ENCODE results near the gene OR52N5. TPM values are rescaled to one million over a fixed set of nuclear protein-coding genes. Genes with fewer than 3 reads are reported as not detected.
A peak's percentile ranks its signal among the peaks of the same experiment; 100 is the strongest.

OR52N5 gene
- not detected for polyA plus RNA-seq (ENCODE audit: insufficient read length in 4 of 4)

DNA sequence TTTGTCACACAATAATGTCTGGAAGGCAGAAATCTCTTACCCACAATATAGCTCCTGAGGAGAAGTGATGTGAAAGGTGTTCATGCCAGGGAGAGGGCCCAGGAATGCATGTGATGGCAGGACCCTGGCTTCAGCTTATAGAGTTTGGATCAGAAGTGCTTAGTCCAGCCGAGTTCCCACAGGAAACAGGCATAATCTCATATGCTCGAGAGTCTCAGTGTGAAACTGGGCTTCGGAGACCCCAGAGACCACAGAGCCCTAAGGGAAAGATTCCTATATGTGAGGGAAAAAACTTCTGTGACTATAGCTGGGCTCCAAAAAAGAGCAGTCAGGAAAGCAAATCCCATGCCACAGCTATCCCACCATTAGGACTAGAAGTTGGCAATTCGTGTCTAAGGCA is at the start of gene OR52N5:
TSS of gene OR52N5 (minus strand) at position 101 of the 400 bp plus-strand sequence. CDS start 4,721 bp downstream, outside the sequence.
- no peak for DNase-seq (ENCODE audit: low read depth in 4 of 4, low spot score in 2 of 4)

DNA sequence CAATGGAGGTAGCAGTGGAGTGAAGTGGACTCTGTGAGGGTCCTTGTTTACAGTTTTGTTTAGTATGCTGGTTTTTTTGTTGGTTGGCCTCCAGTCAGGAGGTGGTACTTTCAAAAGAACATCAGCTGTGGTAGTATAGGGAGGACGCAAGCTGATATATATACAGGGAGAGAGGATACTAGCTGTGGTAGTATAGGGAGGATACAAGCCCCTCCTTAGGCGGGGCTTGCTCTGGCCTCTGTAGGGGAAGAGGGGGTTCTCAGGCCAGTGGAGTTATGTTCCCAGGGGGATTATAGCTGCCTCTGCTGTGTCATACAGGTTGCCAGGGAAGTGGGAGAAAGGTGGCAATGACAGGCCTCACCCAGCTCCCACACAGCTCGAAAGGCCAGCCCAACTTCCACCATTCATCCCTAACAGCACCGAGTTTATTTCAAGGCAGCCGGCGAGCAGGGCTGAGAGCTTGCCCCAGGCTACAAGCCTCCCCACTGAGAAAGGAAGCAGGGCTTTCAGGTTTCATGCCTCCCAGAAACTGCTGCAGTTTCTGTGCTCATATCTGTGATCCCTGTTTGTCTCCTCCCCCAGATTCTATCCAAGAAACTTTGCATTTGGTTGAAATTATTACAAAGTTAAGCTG is 48.2 kb upstream of the OR52N5 start:
- no peak for DNase-seq (ENCODE audit: low read depth in 4 of 4, low spot score in 2 of 4)

GRCh38 chr11:5818245-5818886 is 35.2 kb upstream of the OR52N5 start:
- no peak for DNase-seq (ENCODE audit: low read depth in 4 of 4, low spot score in 2 of 4)

DNA sequence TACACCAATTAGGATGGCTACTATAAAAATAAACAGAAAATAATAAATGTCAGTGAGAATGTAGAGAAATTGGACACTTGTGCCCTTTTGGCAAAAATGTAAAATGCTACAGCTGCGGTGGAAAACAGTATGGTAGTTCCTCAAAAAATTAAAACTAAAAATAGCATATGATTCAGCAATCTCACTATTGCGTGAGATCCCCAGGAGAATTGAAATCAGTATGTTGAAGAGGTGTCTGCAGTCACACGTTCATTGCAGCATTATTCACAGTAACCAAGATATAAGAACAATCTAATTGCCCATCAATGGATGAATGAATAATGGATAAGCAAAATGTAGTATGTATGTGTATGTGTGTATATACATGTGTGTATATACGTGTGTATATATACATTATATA is 32.4 kb upstream of the OR52N5 start:
- no peak for DNase-seq (ENCODE audit: low read depth in 4 of 4, low spot score in 2 of 4)

DNA sequence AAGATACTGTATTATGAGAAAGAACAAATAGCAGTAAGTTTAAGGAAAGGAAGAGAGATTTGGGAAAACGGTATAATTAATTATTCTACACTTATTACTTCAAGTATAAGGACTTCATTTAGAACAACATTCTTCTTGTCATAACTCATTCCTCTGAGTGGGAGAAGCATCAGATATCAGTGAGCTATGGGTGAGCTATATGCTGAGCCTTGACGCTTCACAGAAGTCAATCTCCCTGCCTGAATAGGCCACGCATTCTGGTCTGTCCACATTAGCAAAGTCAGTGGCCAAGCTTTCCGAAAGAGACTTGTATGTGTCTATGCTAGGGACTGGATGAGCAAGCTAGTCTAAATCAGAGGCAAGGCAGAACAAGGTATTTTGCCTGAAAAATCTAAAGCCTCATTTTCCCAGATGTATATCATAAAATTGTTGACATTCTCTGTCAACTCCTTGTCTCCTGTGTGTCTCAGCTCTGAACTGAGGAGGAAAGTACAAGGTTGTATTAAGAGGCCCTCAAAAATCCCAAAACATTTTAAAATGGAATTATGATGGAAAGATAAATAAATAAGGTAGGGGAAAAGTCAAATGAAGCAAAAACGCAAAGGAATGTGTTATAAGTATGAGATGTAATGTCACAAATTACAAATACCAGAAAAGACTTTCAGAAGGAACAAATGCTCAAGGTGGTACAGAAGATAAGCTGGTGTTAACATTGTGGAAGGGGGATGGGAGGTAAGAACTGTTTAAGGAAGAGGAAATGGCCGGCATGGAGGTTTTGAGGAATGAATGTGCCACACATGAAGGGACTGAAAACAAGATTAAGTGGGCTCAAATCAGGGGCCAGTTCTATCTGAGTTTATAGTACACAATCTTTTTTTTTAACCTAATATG is 27.0 kb upstream of the OR52N5 start:
- no peak for DNase-seq (ENCODE audit: low read depth in 4 of 4, low spot score in 2 of 4)

GRCh38 chr11:5809122-5809519 is 26.0 kb upstream of the OR52N5 start:
- DNase-seq (ENCODE audit: low read depth in 4 of 4, low spot score in 2 of 4), result no peak

DNA sequence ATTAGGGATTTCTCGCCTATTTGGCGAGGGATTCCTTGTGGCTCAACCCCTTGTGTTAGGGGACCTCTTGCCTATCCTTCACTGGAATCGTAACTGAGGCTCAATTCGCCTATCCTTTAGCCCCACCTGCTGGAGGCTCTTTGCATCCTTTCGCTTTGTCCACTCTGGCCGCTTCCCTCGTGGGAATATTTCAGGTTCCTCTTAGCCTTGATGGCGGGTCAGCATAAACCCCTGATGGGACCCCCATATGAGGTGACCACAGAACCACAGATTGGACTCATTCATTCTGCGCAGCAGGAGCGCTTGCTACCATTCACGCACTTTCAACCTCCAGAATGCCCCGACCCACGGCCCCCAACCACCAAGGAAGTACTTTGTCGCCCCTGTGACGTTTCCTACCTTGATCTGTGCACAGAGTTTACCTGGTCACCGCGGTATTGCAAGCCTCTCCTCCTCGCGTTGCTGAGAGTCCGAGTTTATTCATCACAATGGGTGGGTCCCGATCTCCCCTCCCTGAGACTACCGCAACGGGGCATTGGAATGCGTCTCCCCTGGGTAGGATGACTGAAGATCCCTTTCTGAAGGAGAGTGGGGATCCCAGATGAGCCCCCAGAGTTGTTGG is 25.5 kb upstream of the OR52N5 start, which contains the start of gene OR52N2:
TSS of gene OR52N2 (plus strand) at position 425 of the 622 bp plus-strand sequence. CDS start 11,412 bp downstream, outside the sequence.
- DNase-seq (ENCODE audit: low read depth in 4 of 4, low spot score in 2 of 4), result peak; percentile 50 to 76 (median 58)

DNA sequence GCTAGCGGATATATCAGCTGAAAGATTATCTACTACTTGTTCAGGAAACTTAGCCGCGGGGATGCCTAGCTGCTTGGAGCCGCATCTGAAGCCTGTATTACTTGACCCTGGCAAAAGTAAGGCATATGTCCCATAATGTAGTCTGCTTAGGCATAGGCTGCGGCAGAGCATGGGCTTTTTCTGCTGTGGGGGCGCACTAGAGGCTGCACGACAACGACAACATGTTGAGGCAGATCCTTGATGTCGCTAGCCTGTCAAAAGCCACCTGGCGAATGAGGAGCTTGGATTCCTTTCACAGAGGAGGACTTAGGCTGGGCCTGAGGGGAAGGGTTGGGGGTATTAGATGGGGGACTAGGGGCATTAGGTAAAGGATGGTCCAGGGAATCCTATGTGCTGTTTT is 24.4 kb upstream of the OR52N5 start:
- DNase-seq (ENCODE audit: low read depth in 4 of 4, low spot score in 2 of 4), result no peak

DNA sequence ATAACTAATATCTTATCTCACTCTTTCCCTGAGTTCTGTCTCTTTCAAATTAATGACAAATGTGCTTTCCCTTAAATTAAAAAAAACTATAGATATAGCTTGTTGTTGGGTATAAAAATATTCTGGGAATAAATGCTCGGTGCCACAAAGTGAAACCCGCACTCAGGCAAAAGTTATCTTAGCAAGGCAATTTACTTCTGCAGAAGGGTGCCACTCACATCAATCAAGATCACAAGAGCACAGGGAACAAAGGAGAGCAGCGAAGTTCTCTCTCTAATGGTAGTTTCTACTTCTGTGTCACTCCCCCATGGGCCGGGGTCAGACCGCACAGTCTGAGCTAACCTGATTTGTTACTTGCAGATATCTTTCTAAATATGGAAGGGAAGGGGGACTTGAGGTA is 20.8 kb upstream of the OR52N5 start:
- DNase-seq (ENCODE audit: low read depth in 4 of 4, low spot score in 2 of 4), result no peak

DNA sequence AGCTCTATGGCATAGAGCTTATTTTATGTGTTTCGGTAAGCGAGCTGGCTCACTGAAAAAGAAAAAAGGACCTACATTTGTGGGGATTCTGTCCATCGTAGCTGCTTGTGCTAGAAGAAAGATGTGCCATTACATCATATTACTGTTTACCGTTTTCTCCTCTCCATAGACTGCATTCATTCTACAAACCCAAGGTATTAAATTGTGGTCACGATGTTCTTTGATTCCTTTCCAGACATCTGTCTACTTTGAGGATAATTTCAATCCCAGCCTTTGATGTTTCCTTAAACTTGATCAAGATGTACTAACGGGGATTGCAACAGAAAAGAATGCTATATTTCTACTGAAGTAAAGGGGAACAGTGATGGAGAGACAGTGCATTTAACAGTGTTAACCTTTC is 13.4 kb upstream of the OR52N5 start:
- no peak for DNase-seq (ENCODE audit: low read depth in 4 of 4, low spot score in 2 of 4)

GRCh38 chr11:5791165-5791564 is 8.0 kb upstream of the OR52N5 start, which contains the start of gene OR52N1:
Gene OR52N1, minus strand, starts transcription at chr11:5791265. Its CDS starts 2,449 bp downstream, at chr11:5788816.
- no peak for DNase-seq (ENCODE audit: low read depth in 4 of 4, low spot score in 2 of 4)

- DNase-seq (ENCODE audit: low read depth in 4 of 4, low spot score in 2 of 4), result no peak
Observed at GRCh38 chr11:5767056-5767455, 16.1 kb downstream of the OR52N5 start.

- no peak for DNase-seq (ENCODE audit: low read depth in 4 of 4, low spot score in 2 of 4)
Observed at GRCh38 chr11:5753943-5754342, 29.2 kb downstream of the OR52N5 start, which contains the start of gene OR52N4. Gene OR52N4, plus strand, starts transcription at chr11:5754243. Its CDS starts 498 bp downstream, at chr11:5754741.

DNA sequence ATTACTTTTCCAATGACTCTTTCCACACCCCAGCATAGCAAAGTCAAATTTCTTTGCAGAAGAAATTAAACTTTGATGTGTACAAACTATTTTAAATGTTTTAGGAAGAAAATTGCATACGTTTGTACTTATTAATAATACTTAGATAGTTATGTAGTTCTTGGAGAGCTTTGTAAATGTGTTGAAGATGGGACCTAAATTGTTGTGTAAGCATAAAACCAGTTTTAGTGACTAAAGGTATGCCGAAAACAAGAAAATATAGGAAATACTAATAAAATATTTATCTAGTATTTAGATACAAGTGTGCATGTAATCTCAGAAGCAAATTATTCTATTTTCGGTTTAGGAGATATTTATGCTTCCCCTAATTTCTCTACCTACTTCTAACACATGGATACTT is 33.3 kb downstream of the OR52N5 start:
- no peak for DNase-seq (ENCODE audit: low read depth in 4 of 4, low spot score in 2 of 4)

DNA sequence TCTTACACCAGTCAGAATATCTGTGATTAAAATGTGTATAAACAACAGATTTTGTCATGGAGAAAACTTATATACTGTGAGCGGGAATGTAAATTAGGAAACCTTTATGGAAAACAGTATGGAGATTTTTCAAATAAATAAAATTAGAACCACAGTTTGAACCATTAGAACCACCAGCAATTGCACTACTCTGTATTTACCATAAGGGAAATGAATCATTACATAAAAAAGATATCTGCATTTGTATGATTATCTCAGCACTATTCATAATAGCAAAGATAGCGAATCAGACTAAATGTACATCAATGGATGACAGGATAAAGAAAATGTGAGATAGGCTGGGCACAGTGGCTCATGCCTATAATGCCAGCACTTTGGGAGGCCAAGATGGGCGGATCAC is 36.5 kb downstream of the OR52N5 start:
- DNase-seq (ENCODE audit: low read depth in 4 of 4, low spot score in 2 of 4), result no peak

- DNase-seq (ENCODE audit: low read depth in 4 of 4, low spot score in 2 of 4), result no peak
Observed at GRCh38 chr11:5738431-5738830, 44.7 kb downstream of the OR52N5 start.

DNA sequence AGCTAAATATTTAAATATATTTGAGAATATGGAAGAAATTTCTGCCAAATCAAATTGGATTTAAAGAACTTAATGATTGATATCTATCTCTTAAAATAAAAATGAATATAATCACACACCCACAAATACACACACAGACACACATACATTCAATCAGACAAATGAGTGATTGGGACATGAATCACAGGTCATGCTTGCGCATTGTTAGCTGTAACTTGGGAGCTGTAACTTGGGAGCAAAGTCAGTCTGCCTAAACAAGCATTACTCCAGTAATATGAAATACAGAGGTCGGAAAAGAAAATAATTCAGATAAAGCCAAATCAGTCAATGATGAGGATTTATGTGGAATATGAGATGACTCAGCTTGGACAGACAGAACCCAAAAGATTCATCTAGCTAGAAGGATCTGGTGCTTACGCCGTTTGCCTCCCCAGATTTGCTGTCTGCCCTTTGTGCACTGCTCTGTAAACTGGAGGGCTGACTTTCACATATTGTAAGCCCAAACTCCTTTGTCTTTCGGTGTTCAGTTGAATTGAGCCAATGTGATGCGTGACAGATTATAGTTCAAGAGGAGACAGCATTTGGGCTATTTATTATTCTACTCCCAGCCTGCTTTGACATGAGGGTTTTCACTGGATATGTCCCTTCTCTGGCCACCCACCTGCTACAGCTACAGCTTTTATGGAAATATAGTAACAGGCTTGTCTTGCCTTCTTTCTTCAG is 45.3 kb downstream of the OR52N5 start:
- no peak for DNase-seq (ENCODE audit: low read depth in 4 of 4, low spot score in 2 of 4)

- DNase-seq (ENCODE audit: low read depth in 4 of 4, low spot score in 2 of 4), result no peak
Observed at GRCh38 chr11:5737091-5737490, 46.1 kb downstream of the OR52N5 start.

DNA sequence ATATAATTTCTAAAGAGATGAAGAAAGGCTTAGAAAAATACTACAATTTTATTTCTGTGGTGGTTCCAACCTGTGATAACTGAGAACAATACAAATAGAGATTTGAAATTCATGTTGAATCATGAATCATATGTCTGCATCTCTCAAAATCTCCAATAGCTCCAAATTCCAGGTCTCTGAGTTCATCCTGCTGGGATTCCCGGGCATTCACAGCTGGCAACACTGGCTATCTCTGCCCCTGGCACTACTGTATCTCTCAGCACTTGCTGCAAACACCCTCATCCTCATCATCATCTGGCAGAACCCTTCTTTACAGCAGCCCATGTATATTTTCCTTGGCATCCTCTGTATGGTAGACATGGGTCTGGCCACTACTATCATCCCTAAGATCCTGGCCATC is 46.8 kb downstream of the OR52N5 start, which contains the start of gene OR56B1:
TSS of gene OR56B1 (plus strand) at position 53 of the 400 bp plus-strand sequence. CDS start at position 122, 69 bp downstream.
- no peak for DNase-seq (ENCODE audit: low read depth in 4 of 4, low spot score in 2 of 4)

- no peak for DNase-seq (ENCODE audit: low read depth in 4 of 4, low spot score in 2 of 4)
Observed at GRCh38 chr11:5727691-5728090, 55.5 kb downstream of the OR52N5 start.
